ENCODE data around the gene SUGP2.

SUGP2 gene

GRCh38 chr19:18951721-18952281, 81.5 kb downstream of the SUGP2 start:
- DNase-seq (ENCODE audit: low spot score) = no peak

- no peak for DNase-seq (ENCODE audit: low spot score)
Observed at GRCh38 chr19:18949858-18950257, 83.5 kb downstream of the SUGP2 start.

- no peak for DNase-seq (ENCODE audit: low spot score)
Observed at GRCh38 chr19:18948976-18949356, 84.4 kb downstream of the SUGP2 start.

- no peak for DNase-seq (ENCODE audit: low spot score)
Observed at GRCh38 chr19:18948075-18948975, 85.0 kb downstream of the SUGP2 start.

- peak; percentile 34 for DNase-seq (ENCODE audit: low spot score)
Observed at GRCh38 chr19:18946918-18947317, 86.4 kb downstream of the SUGP2 start.

GRCh38 chr19:18946335-18946734, 87.0 kb downstream of the SUGP2 start:
- DNase-seq (ENCODE audit: low spot score) = no peak

GRCh38 chr19:18945297-18945696, 88.0 kb downstream of the SUGP2 start:
- no peak for DNase-seq (ENCODE audit: low spot score)

GRCh38 chr19:18943465-18943864, 89.9 kb downstream of the SUGP2 start:
- DNase-seq (ENCODE audit: low spot score) = no peak

- DNase-seq (ENCODE audit: low spot score) = no peak
Observed at GRCh38 chr19:18942692-18943091, 90.6 kb downstream of the SUGP2 start.

- DNase-seq (ENCODE audit: low spot score) = no peak
Observed at GRCh38 chr19:18941628-18942354, 91.5 kb downstream of the SUGP2 start.

Data from NAMALWA (cell line).